SKM-1 treated with dmso at 0.1 percent for 144 hours (cell line): ENCODE data around the gene NETO2.
"Not testable (repeated sequence)": the region's sequence is repeated elsewhere in the genome, so short reads cannot be mapped to it uniquely, and the experiment has no call there.

Experiments
- DNase-seq: peaks from one replicate; lab custom pipeline; 2025; ENCODE audit not compliant: unreplicated experiment; lab: John Stamatoyannopoulos, UW

NETO2 gene

DNA sequence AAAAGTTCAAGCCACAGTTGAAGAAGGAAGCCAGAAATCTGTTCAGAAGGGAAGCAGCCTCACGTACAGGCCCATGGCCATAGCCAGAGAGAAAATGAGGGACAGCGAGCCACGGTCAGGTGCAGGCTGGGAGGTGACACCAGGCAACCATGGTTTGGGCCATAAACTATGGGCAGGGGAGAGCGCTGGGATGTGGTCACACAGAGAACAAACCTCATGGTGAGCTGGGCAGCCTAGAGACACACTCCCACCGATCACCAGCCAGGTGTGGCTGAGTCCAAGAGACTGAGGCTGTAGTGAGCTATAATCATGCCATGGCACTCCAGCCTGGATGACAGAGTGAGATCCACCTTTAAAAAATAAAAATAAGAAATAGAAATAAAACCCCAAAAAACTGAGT lies 76.5 kb downstream of the NETO2 start:
- DNase-seq = no peak

DNA sequence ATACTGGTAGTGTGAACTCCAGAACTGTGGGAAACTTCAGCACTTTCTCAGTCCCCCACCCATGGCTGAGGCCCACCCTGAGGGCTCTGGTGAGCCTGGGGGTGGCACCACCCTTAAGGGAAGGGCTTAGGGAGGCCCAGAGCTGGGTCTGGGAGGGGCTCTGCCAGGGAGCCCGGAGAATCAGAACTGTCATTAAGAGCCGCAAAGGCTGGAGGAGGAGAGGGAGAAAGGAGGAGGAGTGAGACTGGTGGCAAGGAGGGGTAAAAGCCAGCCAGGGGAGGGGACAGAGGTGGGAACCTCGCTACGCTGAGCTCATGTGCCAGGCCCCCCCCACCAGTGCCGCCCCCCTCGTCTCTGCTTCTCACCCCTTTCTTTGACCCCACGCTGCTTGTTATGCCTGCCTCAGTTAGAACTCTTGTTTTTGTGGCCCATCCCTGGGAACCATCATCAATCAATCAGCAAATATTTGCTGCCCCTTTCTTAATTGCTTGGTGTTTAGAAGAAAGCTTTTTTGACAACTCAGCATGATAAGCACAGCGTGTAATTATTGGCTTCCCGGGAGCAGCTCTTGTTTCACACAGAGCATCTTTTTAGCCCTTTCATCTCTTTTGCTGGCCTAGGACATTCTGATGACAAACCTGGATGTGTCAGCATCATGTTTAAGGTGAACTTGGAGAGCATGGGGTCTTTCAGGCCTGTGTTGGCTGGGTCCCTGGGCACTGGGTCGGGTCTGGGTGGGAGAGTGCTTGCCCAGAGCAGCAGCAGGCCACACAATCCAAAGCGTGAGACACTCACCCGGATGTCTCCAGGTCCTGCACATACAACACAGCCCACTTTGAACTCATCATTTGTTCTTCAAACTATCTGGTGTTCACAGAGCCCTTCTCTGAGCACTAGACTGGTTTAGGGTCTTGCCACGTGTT lies 77.7 kb downstream of the NETO2 start:
- no peak for DNase-seq

DNA sequence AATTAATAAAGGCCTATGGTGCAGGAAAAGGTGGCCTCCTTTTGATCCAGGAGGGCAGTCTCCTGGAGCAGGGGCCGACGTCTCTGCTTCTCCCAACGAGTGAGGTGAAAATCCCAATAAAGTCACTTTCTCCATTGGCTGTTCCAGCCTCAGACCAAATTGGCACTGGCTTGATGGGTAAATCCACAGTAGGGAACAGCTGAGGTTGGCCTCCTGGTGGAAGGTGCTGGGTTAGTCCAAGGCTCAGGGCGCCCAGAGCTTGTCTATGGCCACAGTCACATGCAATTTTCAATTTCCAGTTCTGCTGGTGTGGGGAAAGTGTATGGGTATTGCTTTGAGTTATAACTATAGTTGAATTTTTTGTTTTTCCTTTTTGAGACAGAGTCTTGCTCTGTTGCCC lies 79.0 kb downstream of the NETO2 start:
- no peak for DNase-seq

DNA sequence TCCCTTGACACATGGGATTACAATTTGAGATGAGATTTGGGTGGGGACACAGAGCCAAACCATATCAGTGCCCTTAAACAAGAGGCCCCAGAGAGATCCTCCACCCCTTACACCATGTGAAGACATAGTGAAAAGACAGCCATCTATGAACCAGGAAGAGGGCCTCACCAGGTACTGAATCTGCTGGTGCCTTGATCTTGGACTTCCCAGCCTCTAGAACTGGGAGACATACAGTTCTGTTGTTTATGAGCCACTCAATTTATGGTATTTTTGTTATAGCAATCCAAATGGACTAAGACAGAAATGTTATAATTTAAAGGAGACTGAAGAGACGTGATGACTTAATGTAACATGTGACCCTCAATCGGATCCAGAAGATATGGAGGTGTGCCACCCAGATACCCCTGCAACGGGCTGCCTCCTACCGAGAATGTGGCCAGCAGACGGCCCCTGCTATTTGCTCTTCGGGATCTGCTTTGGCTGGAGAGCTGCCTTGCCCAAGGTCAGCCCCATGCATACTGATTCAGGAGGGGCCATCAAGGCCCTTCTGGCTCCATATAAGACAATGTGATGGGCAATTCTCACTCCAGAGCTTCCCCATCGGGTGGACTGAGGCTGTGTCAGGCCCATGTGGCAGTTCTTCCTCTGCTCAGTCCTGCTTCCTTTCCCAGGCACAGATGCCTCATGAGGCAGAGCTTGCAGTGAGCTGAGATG lies 80.6 kb downstream of the NETO2 start:
- no peak for DNase-seq

DNA sequence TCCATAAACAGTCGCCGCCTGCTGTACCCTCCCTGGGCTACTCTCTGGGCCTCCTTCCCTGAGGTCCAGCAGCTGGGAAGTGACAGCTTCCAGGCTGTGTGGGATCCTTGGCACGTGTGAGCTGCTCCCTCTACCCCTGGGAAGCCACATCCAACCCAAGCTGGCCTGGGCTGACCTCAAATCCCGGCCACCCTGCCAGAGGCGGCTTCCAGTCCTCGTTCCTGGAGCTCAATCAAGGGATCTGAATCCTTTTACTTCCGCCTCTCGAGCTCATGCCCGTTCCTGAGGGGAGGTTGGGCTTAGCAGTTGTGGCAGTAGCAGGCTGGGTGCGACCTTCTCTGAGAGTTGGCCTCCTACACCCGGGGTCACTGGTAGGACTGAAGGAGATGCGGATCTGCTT lies 82.5 kb downstream of the NETO2 start:
- no peak for DNase-seq

DNA sequence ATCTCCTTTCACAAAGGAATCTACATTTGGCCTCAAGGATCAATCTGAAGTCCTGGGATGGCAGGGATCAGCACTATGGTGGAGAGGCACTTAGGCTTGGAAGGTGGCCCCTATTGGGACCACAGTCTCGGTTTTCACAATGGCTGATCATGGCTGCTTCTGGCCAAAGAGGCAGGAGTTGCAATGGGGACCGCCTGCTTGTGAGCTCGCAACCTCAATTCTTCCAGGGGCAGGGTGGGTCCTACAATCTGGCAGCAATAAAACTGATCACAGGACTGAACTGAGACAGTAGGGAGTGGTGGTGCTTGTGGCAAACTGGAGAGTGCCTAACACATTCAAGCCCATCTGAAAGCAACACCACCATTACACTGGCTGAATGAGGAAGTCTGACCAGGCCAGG lies 83.1 kb downstream of the NETO2 start:
- DNase-seq = no peak

DNA sequence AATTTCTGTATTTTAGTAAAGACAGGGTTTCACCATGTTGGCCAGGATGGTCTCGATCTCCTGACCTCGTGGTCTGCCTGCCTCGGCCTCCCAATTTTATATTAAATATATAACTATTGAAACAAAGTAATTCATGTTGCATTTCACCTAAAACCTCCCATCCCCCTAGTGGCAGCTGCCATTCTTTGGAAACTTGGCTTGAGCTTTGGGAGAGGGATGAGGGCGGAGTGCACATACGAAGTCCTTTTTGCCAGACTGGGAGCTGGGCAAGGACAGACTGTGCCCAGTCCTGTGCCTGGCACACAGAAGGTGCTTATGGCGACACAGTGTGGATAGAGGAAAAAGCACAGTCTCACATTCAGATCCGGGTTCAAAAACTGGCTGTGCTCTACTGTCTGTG lies 83.8 kb downstream of the NETO2 start:
- no peak for DNase-seq

DNA sequence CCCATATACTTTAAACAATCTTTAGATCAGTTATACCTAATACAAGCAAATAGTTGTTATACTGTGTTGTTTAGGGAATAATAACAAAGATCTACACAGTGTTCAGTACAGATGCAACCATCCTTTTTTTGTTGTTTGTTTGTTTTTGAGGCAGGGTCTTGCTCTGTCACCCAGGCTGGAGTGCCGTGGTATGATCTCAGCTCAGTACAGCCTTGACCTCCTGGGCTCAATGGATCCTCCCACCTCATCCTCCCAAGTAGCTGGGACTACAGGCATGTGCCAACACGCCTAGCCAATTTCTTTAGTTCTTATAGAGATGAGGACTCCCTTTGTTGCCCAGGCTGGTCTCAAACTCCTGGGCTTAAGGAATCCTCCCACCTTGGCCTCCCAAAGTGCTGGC lies 84.6 kb downstream of the NETO2 start:
- not testable (repeated sequence) for DNase-seq

DNA sequence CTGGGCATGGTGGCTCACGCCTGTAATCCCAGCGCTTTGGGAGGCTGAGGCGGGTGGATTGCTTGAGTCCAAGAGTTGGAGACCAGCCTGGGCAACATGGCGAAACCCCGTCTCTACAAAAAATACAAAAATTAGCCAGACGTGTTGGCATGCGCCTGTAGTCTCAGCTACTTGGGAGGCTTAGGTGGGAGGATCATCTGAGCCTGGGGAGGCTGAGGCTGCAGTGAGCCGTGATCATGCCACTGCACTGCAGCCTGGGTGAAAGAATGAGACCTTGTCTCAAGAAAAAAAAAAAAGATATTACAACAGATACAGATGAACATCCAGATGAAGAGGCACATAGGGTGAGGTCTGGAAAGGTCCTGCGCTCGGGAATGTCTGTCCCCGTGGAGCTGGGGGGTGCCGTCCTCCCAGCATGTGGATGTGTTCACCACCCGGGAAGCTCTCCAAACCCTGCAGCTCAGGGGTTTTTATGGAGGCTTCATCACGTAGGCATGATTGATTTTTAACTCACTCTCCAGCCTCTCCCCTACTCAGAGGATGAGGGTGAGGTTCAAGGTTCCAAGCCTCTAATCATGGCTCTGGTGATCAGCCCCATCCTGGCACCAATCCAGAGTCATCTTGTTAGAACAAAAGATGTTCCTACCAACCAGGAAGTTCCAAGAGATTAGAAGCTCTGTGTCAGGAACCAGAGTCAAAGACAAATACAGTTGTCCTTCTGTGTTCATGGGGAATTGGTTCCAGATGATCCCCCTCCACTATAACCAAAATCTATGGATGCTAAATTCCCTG lies 85.3 kb downstream of the NETO2 start:
- DNase-seq = no peak

DNA sequence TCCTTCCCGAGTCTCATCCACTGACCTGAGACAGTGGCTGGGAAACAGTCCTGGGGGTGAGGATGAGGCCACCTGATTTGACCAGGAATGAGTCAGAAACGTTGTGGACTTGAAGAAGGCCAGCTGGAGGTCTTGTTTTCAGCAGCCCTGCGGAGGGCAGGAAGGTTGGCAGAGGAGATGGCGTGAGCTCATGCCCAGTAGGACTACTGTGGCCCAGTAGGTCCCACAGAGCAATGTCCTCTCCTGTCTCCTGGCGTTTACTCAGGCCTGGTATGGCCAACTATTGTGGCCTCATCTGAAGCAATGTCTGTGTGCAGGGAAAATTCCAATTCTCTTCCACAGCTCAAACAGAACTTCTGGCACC lies 86.1 kb downstream of the NETO2 start:
- DNase-seq = no peak

DNA sequence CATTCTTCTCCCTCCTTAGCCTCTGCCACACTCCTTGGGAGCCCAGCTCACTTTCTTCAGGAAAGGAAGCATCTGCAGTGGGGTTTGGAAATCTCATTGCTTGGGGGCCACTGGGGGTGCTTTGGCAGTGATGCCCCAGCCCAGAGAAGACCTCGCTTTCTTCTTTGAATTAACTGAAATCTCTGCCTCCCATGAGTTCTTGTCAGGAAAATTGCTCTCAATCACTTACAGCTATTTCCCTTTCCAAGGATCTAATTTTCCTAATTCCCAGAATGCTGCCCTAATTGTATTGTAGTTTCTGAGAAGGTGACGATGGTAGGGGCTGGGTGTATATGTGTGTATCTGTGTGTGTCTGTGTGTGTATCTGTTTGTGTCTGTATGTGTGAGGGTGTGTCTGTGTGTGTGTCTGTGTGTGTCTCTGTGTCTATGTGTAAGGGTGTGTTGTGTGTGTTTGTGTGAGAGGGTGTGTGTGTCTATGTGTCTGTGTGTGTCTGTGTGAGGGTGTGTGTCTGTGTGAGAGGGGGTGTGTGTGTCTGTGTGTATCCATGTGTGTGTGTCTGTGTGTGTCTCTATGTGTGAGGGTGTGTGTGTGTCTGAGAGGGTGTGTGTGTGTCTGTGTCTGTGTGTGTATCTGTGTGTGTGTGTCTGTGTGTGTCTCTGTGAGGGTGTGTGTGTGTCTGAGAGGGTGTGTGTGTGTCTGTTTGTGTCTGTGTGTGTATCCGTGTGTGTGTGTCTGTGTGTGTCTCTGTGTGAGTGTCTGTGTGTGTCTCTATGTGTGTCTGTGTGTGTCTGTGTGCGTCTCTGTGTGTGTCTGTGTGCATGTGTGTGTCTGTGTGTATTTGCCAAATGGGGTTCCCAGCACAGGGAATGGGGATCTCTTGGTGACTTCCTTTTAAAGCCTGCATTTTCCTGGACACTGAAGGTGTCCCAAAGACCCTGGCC lies 86.8 kb downstream of the NETO2 start:
- DNase-seq = no peak

DNA sequence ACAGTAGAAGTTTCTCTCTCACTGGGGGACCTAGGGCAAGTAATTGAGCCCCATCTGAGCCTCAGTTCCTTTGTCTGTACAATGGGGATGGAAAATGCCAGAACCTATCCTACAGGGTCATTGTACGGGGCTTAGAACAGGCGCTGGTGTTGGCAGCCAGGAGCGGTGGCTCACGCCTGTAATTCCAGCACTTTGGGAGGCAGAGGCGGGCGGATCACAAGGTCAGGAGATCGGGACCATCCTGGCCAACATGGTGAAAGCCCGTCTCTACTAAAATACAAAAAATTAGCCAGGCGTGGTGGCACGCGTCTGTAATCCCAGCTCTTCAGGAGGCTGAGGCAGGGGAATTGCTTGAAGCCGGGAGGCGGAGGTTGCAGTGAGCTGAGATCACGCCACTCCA lies 87.7 kb downstream of the NETO2 start:
- DNase-seq = not testable (repeated sequence)

DNA sequence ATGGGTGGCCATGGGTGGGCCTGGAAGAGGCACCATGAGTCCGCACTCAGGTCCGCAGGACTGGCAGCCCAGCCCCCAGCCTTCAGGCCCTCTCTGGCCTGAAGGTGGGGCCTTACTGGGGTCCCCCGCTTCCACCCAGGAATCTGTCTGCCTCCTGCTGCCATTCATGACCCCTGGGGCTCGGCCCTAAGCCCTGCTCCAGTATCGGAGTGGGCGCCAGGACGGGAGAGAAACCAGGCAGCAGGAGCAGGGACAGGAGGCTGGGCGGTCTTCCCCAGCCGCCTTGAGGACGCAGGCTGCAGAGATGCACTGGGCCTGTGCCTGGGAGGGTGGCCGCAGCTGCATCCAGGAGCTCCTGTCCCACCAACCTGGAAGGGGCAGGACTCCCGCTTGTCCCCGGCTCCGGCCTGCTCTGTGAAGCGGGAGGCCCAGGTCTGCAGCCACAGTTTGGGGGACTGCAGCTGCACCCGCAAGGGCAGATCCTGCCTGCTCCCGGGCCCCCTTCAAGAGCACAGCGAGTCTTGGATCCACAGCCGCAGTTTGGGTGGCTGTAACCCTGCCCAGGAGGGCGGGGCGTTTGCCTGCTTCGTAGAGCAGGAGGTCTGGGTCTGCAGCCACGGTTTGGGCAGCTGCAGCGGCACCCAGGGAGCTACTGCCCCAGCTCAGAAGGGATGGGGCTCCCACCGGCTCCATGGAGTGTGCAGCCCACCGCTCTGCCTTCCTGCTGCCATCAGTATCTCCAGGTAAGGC lies 88.4 kb downstream of the NETO2 start:
- no peak for DNase-seq

DNA sequence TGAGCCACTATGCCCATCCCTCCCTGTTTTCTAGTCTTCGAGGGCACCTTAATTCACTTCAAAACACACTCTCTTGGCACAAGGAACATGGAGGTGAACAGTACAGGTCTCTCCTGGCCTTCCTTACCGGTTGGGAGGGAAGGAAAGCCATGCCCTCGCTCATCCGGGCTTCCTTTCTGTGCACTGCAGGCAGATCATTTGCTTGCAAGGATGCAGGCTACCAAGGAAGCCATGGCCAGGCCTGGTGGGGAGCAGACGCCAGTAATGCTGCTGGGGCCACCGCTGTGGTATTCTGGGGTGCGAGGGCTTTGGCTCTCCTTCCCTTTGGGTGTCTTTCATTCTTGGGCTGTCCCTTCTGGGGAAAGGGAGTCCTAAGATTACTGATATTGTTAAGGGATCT lies 89.4 kb downstream of the NETO2 start:
- no peak for DNase-seq

DNA sequence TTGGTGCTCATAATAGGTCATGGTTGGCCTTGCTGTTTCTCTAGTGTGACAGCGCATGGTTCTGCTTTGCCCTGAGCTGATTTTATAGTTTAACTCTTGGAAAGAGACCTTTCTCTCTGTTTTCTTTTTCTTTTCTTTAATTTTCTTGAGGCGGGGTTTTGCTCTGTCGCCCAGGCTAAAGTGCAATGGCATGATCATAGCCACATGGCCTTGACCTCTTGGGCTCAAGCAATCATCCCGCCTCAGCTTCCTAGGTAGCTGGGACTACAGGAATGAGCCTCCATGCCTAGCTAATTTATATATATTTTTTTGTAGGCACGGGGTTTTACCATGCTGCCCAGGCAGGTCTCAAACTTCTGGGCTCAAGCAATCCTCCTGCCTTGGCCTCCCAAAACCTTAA lies 89.8 kb downstream of the NETO2 start:
- DNase-seq = no peak

DNA sequence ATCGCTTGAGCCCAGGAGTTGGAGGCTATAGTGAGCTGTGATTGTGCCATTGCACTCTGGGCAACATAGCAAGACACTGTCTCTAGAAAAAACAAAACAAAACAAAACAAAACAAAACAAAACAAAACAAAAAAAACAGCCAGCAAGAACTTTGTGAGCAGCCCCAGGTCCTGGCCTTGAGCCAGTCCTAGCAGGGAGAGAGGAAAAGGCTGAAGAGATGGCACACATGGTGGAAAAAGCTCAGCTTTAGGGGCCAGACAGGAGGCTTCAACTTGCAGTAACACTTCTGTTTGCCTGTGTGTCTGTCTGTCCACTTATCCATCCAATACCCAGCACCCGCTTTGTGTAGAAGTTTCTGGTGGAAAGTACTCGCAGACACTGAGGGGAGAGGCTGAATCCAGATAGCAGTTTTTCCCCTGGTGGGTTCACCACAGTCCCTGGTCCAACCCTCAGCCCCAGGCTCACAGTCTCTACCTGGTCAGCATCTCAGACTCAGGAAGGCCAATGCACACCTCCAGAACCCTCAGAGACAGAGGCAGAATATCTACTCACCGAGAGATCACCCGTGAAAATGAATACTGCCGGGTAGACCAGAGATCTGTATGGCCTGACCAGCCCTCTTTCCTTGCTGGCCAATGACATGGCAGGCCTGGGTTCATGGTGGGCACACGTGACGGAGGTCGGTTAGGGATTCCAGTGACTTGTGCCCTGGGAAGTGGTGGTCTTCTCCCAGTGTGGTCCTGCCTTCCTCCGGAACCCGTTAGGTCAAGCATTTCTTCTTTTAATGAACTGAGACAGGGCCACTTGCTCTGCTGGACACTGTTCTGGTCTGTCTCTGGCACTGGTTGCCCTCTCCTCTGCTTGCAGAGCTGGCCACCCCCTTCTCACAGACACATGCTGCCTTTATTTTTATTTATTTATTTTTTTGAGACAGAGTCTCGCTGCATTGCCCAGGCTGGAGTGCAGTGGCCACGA lies 90.8 kb downstream of the NETO2 start:
- no peak for DNase-seq

DNA sequence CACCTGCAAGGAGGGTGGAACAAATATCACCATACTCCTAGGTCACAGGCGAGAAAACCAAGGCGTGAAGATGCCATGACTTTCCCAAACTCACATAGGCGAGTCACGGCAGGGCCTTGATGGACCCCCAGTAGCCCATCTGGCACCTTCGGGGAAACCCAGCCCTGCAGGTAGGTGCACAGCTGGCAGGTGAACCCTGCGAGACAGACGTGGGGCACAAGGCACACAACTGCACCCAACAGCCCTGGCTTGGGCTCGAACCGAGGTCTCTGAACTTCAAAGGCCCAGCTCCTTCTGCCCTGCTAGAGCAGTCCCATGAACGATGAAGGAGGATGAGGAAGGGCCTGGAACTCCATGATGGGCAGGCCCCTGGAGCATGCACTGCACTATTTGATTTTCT lies 92.7 kb downstream of the NETO2 start:
- no peak for DNase-seq

DNA sequence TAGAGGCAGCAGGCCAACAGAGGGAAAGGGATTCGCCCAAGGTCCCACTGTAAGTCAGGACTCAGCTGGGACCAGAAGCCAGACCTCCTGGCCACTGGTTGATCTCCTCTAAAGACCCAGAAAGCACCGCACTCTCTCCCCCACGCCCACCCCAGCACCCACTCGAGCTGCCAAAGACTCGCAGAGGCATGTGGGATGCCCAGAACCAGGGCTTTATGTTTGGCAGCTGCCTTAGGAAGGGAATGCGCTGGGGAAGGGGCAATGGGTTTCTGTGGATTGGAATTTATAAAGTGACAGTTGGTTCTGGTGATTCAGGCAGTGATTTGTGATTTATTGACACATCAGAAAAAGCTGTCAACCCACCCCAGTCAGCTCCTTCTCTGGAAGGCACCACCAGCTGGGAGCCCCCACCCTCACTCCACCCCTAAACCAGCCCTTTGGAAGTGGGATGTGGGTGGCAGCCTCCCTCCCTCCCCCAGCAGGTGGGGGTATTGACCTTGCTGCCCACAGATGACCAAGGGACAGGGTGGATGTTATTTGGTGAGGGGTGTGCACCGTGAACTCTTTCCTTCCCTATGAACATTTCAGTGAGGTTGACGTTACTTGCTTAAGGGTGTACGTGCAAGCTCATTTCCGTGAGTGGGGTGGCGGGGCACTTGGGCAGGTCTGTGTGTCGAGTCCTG lies 93.7 kb downstream of the NETO2 start:
- DNase-seq = no peak
